HepG2 (cell line): Measurements from ENCODE around the gene MFSD11. TPM values are rescaled to one million over a fixed set of nuclear protein-coding genes. Genes with fewer than 3 reads are reported as not detected.

Experiments
- AGO2 ChIP-seq: fragments of 200-400 bp; formaldehyde crosslinking; optimal IDR thresholded peaks from 2 replicates; pipeline ENCODE3; 2017; ENCODE audit warnings: mild to moderate bottlenecking, low read depth, low read length, moderate library complexity
- ATF2 ChIP-seq: sonication (generic); formaldehyde crosslinking; IDR thresholded peaks from 2 replicates; pipeline ENCODE4 v1.4.0; 2020; ENCODE audit warnings: missing genetic modification reagents
- DPF2 ChIP-seq: sonication (generic); formaldehyde crosslinking; IDR thresholded peaks from 2 replicates; pipeline ENCODE4 v1.4.0; 2020; ENCODE audit warnings: mild to moderate bottlenecking, low read depth, missing genetic modification reagents, borderline replicate concordance
- PBX3 ChIP-seq: sonication (generic); formaldehyde crosslinking; IDR thresholded peaks from 2 replicates; pipeline ENCODE4 v1.8.1; 2023; ENCODE audit warnings: missing genetic modification reagents, inconsistent platforms, borderline replicate concordance
- PHB2 ChIP-seq: fragments of 450-650 bp; IDR thresholded peaks from 2 replicates; pipeline ENCODE4 v1.6.1; 2018; ENCODE audit not compliant: partially characterized antibody
- RFXAP ChIP-seq: sonication (generic); formaldehyde crosslinking; IDR thresholded peaks from 2 replicates; pipeline ENCODE4 v1.4.0; 2020; ENCODE audit warnings: missing genetic modification reagents, borderline replicate concordance
- SUZ12 ChIP-seq: fragments of 150-350 bp; IDR thresholded peaks from 2 replicates; pipeline ENCODE4 v1.6.1; 2014; ENCODE audit warnings: low read depth, low read length
- TMF1 ChIP-seq: sonication (generic); formaldehyde crosslinking; IDR thresholded peaks from 2 replicates; pipeline ENCODE4 v1.8.1; 2022; ENCODE audit warnings: low read depth, missing genetic modification reagents
- YEATS4 ChIP-seq: sonication (generic); formaldehyde crosslinking; IDR thresholded peaks from 2 replicates; pipeline ENCODE4 v1.4.0; 2020; ENCODE audit warnings: missing genetic modification reagents, borderline replicate concordance
- ZBTB43 ChIP-seq: sonication (generic); formaldehyde crosslinking; conservative IDR thresholded peaks from 2 replicates; pipeline ENCODE4 v1.4.0; 2020; ENCODE audit warnings: missing genetic modification reagents
- ZBTB7B ChIP-seq: sonication (generic); formaldehyde crosslinking; IDR thresholded peaks from 2 replicates; pipeline ENCODE4 v1.4.0; 2020; ENCODE audit warnings: missing genetic modification reagents
- ZFX ChIP-seq: sonication (generic); formaldehyde crosslinking; IDR thresholded peaks from 2 replicates; pipeline ENCODE4 v1.4.0; 2020; ENCODE audit warnings: mild to moderate bottlenecking, low read depth, missing genetic modification reagents, moderate library complexity
- ZNF256 ChIP-seq: sonication (generic); formaldehyde crosslinking; conservative IDR thresholded peaks from 2 replicates; pipeline ENCODE4 v1.4.0; 2020; ENCODE audit warnings: missing genetic modification reagents
- ZNF33B ChIP-seq: sonication (generic); formaldehyde crosslinking; IDR thresholded peaks from 2 replicates; pipeline ENCODE4 v1.5.1; 2020; ENCODE audit warnings: mild to moderate bottlenecking, missing genetic modification reagents
- ZNF451 ChIP-seq: sonication (generic); formaldehyde crosslinking; IDR thresholded peaks from 2 replicates; pipeline ENCODE4 v1.5.0; 2020; ENCODE audit warnings: mild to moderate bottlenecking, missing genetic modification reagents
- ZNF557 ChIP-seq: sonication (generic); formaldehyde crosslinking; IDR thresholded peaks from 2 replicates; pipeline ENCODE4 v1.4.0; 2020; ENCODE audit warnings: missing genetic modification reagents
- ZNF619 ChIP-seq: sonication (generic); formaldehyde crosslinking; IDR thresholded peaks from 2 replicates; pipeline ENCODE4 v1.4.0; 2020; ENCODE audit warnings: mild to moderate bottlenecking, missing genetic modification reagents
- ZNF839 ChIP-seq: sonication (generic); formaldehyde crosslinking; IDR thresholded peaks from 2 replicates; pipeline ENCODE4 v1.4.0; 2020; ENCODE audit warnings: missing genetic modification reagents, mild to moderate bottlenecking, borderline replicate concordance
- polyA plus RNA-seq, 8 experiments: library from polyadenylated mRNA; depleted of rRNA in 3 of 8; stranded (reverse) in 7 of 8; unstranded in 1 of 8; fragments of >200 nt; fragmentation: Illumina TruSeq in 4 of 8; extraction: Trizol in 4 of 8; gene quantifications; 2 replicates each; pipeline versions ENCODE4 v1.2.1 to v1.2.3, GENCODE V29; 2011 to 2016; ENCODE audit warnings: low read depth in 4 of 8, missing spikeins in 1 of 8, mixed read lengths in 1 of 8; ENCODE audit not compliant: insufficient read depth in 1 of 8
- total RNA-seq, 5 experiments: library from RNA; depleted of rRNA; stranded (reverse); fragments of >200 nt; fragmentation: Illumina TruSeq; extraction: Trizol; gene quantifications; 2 replicates each; pipeline ENCODE4 v1.2.3, GENCODE V29; 2016; ENCODE audit warnings: low read depth in 1 of 5

MFSD11 gene
- total and polyA plus RNA-seq, 2 of the 13 experiments (the other 11 are each of a cell fraction or from before 2014, with no cell fraction given): 26.1 to 36.3 TPM

- TF ChIP-seq ZNF557 (CRISPR knock-in tag) (no peak), ATF2 (no peak), SUZ12 (no peak), PHB2 (no peak), AGO2 (no peak), ZNF256 (CRISPR knock-in tag) (0 out of 2 replicates have a peak, but pooled peaks have one; percentile 55), ZNF451 (peak; percentile 25; the same call in 1 of the 2 replicates), ZNF33B (no peak), DPF2 (CRISPR knock-in tag) (no peak), YEATS4 (CRISPR knock-in tag) (no peak), PBX3 (CRISPR knock-in tag) (no peak), ZBTB43 (CRISPR knock-in tag) (0 out of 2 replicates have a peak, but pooled peaks have one; percentile 16), TMF1 (CRISPR knock-in tag) (no peak), ZFX (CRISPR knock-in tag) (no peak), RFXAP (CRISPR knock-in tag) (0 out of 2 replicates have a peak, but pooled peaks have one; percentile 2), ZNF619 (CRISPR knock-in tag) (0 out of 2 replicates have a peak, but pooled peaks have one; percentile 23), ZBTB7B (CRISPR knock-in tag) (0 out of 2 replicates have a peak, but pooled peaks have one; percentile 13), ZNF839 (CRISPR knock-in tag) (0 out of 2 replicates have a peak, but pooled peaks have one; percentile 9)
Observed at GRCh38 chr17:76700270-76700616, 37.7 kb upstream of the MFSD11 start (continued).
